GM12891 (cell line): ENCODE results near the gene ZNF469.

ENCODE experiments used
- DNase-seq: peaks from one replicate; pipeline ENCODE4 v3.0.0; 2011; ENCODE audit warnings: low spot score; ENCODE audit not compliant: insufficient read length
- FAIRE-seq: peaks from 2 replicates; lab custom pipeline; 2011; peaks lifted over from hg19 to GRCh38; lab: Jason Lieb, UNC
- PAX5 ChIP-seq: IDR thresholded peaks from 2 replicates; pipeline ENCODE4 v1.6.1; 2011; ENCODE audit warnings: low read length, moderate library complexity, mild to moderate bottlenecking; ENCODE audit not compliant: insufficient read depth, severe bottlenecking
- POLR2A ChIP-seq: IDR thresholded peaks from 2 replicates; pipeline ENCODE4 v1.6.1; 2011; ENCODE audit warnings: low read depth, low read length, control low read depth
- POLR2AphosphoS5 ChIP-seq: IDR thresholded peaks from 2 replicates; pipeline ENCODE4 v1.6.1; 2011; ENCODE audit warnings: low read depth, low read length, control low read depth
- POU2F2 ChIP-seq: IDR thresholded peaks from 2 replicates; pipeline ENCODE4 v1.6.1; 2011; ENCODE audit warnings: low read depth, mild to moderate bottlenecking, control low read depth, low read length, moderate library complexity
- SPI1 ChIP-seq: IDR thresholded peaks from 2 replicates; pipeline ENCODE4 v1.6.1; 2011; ENCODE audit warnings: low read depth, low read length, control low read depth
- TAF1 ChIP-seq: IDR thresholded peaks from 2 replicates; pipeline ENCODE4 v1.6.1; 2011; ENCODE audit warnings: low read depth, low read length, control low read depth

ZNF469 gene

DNA sequence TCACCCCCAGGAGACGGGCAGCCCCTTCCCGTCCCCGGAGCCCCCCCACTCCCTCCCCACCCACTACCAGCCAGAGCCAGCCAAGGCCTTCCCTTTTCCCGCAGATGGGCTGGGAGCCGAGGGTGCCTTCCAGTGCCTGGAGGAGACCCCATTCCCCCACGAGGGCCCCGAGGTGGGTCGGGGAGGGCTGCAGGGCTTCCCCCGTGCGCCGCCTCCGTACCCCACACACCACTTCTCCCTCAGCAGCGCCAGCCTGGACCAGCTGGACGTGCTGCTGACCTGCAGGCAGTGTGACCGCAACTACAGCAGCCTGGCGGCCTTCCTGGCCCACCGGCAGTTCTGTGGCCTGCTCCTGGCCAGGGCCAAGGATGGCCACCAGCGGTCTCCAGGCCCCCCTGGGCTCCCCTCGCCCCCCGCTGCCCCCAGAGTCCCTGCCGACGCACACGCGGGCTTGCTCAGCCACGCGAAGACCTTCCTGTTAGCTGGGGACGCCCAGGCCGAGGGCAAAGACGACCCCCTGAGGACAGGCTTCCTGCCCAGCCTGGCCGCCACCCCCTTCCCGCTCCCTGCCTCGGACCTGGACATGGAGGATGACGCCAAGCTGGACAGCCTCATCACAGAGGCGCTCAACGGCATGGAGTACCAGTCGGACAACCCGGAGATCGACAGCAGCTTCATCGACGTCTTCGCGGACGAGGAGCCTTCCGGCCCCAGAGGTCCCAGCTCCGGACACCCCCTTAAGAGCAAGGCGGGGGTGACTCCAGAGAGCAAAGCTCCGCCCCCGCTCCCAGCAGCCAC is 46.8 kb downstream of the ZNF469 start:
- no peak for DNase-seq
- FAIRE-seq: no peak
- TF ChIP-seq PAX5 (no peak), POLR2AphosphoS5 (no peak), TAF1 (no peak), POU2F2 (no peak), POLR2A (no peak), SPI1 (no peak)

DNA sequence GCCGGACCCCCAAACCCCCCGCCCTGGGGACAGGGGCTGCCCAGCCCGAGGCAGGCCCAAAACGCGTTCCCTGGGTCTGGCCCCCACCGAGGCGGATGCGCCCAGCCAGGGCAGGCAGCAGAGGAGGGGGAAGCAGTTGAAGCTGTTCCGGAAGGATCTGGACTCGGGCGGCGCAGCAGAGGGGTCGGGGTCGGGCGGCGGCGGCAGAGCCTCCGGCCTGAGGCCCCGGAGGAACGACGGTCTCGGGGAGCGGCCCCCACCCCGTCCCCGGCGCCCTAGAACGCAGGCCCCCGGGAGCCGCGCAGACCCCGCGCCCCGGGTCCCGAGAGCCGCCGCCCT is 47.4 kb downstream of the ZNF469 start:
- peak; percentile 73 for DNase-seq
- TF ChIP-seq POLR2A (no peak), SPI1 (no peak)
- no peak for FAIRE-seq

DNA sequence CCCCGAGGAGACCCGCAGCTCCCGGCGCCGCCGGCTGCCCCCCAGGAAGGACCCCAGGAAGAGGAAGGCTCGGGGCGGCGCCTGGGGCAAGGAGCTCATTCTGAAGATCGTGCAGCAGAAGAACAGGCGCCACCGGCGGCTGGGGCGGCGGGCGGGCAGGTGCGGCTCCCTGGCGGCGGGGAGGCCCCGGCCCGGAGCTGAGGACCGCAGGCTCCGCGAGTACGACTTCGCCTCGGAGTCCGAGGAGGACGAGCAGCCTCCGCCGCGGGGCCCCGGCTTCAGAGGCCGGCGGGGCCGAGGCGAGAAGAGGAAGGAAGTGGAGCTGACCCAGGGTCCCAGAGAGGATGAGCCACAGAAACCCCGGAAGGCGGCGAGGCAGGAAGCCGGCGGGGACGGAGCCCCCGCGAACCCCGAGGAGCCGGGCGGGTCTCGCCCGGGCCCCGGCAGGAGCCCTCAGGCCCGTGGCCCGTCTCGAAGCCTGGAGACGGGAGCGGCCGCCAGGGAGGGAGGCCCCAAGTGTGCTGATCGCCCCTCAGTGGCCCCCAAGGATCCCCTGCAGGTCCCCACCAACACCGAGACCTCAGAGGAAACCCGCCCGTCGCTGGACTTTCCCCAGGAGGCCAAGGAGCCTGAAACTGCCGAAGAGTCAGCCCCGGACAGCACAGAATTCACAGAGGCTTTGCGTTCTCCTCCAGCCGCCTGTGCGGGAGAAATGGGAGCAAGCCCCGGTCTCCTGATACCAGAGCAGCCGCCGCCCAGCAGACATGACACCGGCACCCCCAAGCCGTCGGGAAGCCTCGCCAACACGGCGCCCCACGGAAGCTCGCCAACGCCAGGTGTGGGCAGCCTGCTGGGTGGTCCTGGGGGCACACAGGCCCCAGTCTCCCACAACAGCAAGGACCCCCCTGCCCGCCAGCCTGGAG is 48.0 kb downstream of the ZNF469 start:
- TF ChIP-seq TAF1: no peak
- no peak for TF ChIP-seq POLR2A
- TF ChIP-seq POU2F2: no peak
- peak; percentile 59 for TF ChIP-seq SPI1
- no peak for TF ChIP-seq POLR2AphosphoS5
- DNase-seq (peak; percentile 91), FAIRE-seq (peak; percentile 28)

GRCh38 chr16:88431651-88432050 is 48.9 kb downstream of the ZNF469 start:
- DNase-seq (no peak), FAIRE-seq (no peak)
- no peak for TF ChIP-seq POU2F2
- TF ChIP-seq PAX5: no peak
- no peak for TF ChIP-seq POLR2AphosphoS5
- TF ChIP-seq TAF1: no peak
- TF ChIP-seq POLR2A: no peak
- TF ChIP-seq SPI1: no peak

- DNase-seq (no peak), FAIRE-seq (no peak)
- TF ChIP-seq TAF1 (no peak), POU2F2 (no peak), PAX5 (no peak), POLR2AphosphoS5 (no peak), SPI1 (no peak), POLR2A (no peak)
These were observed 49.4 kb downstream of the ZNF469 start for GRCh38 chr16:88432174-88432573.
